GM18505 (cell line): ENCODE measurements around the gene DAPK1.

Experiments used
- ATAC-seq: cut with Tn5 transposase; IDR thresholded peaks from one replicate; pipeline ENCODE4 v1.9.1; 2021; ENCODE audit not compliant: unreplicated experiment
- POLR2A ChIP-seq: IDR thresholded peaks from 4 replicates; pipeline ENCODE4 v1.6.1; 2011; ENCODE audit warnings: borderline replicate concordance; ENCODE audit not compliant: insufficient read depth, insufficient read length; ENCODE audit errors: extremely low read depth

The DAPK1 gene

GRCh38 chr9:87585123-87585855 is 87.6 kb downstream of the DAPK1 start:
- no peak for ATAC-seq
- no peak for TF ChIP-seq POLR2A

GRCh38 chr9:87586731-87587355 is 89.2 kb downstream of the DAPK1 start:
- TF ChIP-seq POLR2A = no peak

GRCh38 chr9:87587356-87587745 is 89.7 kb downstream of the DAPK1 start:
- no peak for TF ChIP-seq POLR2A
- ATAC-seq = no peak

More at GRCh38 chr9:87586731-87587355, 89.2 kb downstream of the DAPK1 start:
- no peak for ATAC-seq

- TF ChIP-seq POLR2A = no peak
- ATAC-seq = no peak
These were observed 90.2 kb downstream of the DAPK1 start for GRCh38 chr9:87587864-87588263.

GRCh38 chr9:87588339-87588738 is 90.7 kb downstream of the DAPK1 start:
- no peak for ATAC-seq
- TF ChIP-seq POLR2A = no peak

- ATAC-seq = no peak
- TF ChIP-seq POLR2A = no peak
These were observed 93.3 kb downstream of the DAPK1 start for GRCh38 chr9:87590996-87591395.

- no peak for TF ChIP-seq POLR2A
- no peak for ATAC-seq
These were observed 95.1 kb downstream of the DAPK1 start for GRCh38 chr9:87592554-87593358.

- no peak for TF ChIP-seq POLR2A
- no peak for ATAC-seq
These were observed 95.8 kb downstream of the DAPK1 start for GRCh38 chr9:87593359-87593980.

- TF ChIP-seq POLR2A = no peak
- no peak for ATAC-seq
These were observed 96.5 kb downstream of the DAPK1 start for GRCh38 chr9:87594194-87594593.

- TF ChIP-seq POLR2A = no peak
These were observed 97.0 kb downstream of the DAPK1 start for GRCh38 chr9:87594662-87595061.

GRCh38 chr9:87595610-87596009 is 97.9 kb downstream of the DAPK1 start:
- ATAC-seq = no peak
- TF ChIP-seq POLR2A = no peak

More at GRCh38 chr9:87594662-87595061, 97.0 kb downstream of the DAPK1 start:
- no peak for ATAC-seq

GRCh38 chr9:87596862-87597261 is 99.2 kb downstream of the DAPK1 start:
- ATAC-seq = no peak
- no peak for TF ChIP-seq POLR2A

- no peak for ATAC-seq
- TF ChIP-seq POLR2A = no peak
These were observed 100.2 kb downstream of the DAPK1 start for GRCh38 chr9:87597710-87598443.

- no peak for TF ChIP-seq POLR2A
- no peak for ATAC-seq
These were observed 102.4 kb downstream of the DAPK1 start for GRCh38 chr9:87599901-87600610.
